Myocyte (in vitro differentiated cells): ENCODE measurements around the gene PLXNB2. TPM values are rescaled to one million over a fixed set of nuclear protein-coding genes. Genes with fewer than 3 reads are reported as not detected.
A peak's percentile ranks its signal among the peaks of the same experiment; 100 is the strongest.

Experiments
- DNase-seq: peaks from one replicate; pipeline ENCODE4 v3.0.0-alpha.2; 2012; ENCODE audit warnings: low read depth
- total RNA-seq: library from RNA; depleted of rRNA; stranded (reverse); fragments of >200 nt; gene quantifications from 2 replicates; pipeline ENCODE4 v1.2.3, GENCODE V29; 2014

Gene PLXNB2
- total RNA-seq, 1 donor from 2014 or later, result 112 TPM

GRCh38 chr22:50267591-50268390 lies 39.7 kb downstream of the PLXNB2 start:
- DNase-seq, result peak; percentile 35

GRCh38 chr22:50266994-50267393 lies 40.5 kb downstream of the PLXNB2 start:
- no peak for DNase-seq

- DNase-seq, result no peak
These were observed 42.3 kb downstream of the PLXNB2 start for GRCh38 chr22:50264946-50265669.

GRCh38 chr22:50264104-50264745 lies 43.2 kb downstream of the PLXNB2 start:
- DNase-seq, result no peak

- no peak for DNase-seq
These were observed 44.4 kb downstream of the PLXNB2 start for GRCh38 chr22:50262973-50263617.

- DNase-seq, result peak; percentile 47
These were observed 45.0 kb downstream of the PLXNB2 start for GRCh38 chr22:50262460-50262911.

GRCh38 chr22:50261615-50262459 lies 45.6 kb downstream of the PLXNB2 start, which contains the start of gene MAPK12:
Gene MAPK12, minus strand, starts transcription at chr22:50261683. Its CDS starts 174 bp downstream, at chr22:50261509.
- DNase-seq, result peak; percentile 40

- DNase-seq, result peak; percentile 70
These were observed 46.4 kb downstream of the PLXNB2 start for GRCh38 chr22:50260801-50261614.

- DNase-seq, result no peak
These were observed 47.0 kb downstream of the PLXNB2 start for GRCh38 chr22:50260434-50260800.

- DNase-seq, result no peak
These were observed 48.1 kb downstream of the PLXNB2 start for GRCh38 chr22:50259302-50259701.

- DNase-seq, result peak; percentile 55
These were observed 48.8 kb downstream of the PLXNB2 start for GRCh38 chr22:50258361-50259292.

GRCh38 chr22:50257451-50258360 lies 49.7 kb downstream of the PLXNB2 start:
- no peak for DNase-seq

- no peak for DNase-seq
These were observed 50.4 kb downstream of the PLXNB2 start for GRCh38 chr22:50257041-50257440.

GRCh38 chr22:50256258-50256862 lies 51.1 kb downstream of the PLXNB2 start:
- DNase-seq, result no peak

GRCh38 chr22:50255607-50256006 lies 51.8 kb downstream of the PLXNB2 start:
- no peak for DNase-seq

GRCh38 chr22:50255099-50255498 lies 52.3 kb downstream of the PLXNB2 start:
- no peak for DNase-seq

GRCh38 chr22:50253941-50254340 lies 53.5 kb downstream of the PLXNB2 start:
- no peak for DNase-seq
